Left colon (tissue), 2 donors: ENCODE results near the gene SEPTIN1. TPM values are rescaled to one million over a fixed set of nuclear protein-coding genes. Genes with fewer than 3 reads are reported as not detected.

Source experiments
- ATAC-seq: fragments of 200-7000 bp; cut with Tn5 transposase; one replicate; pipeline ENCODE4 v1.9.1; 2020; ENCODE audit warnings: mild to moderate bottlenecking, moderate library complexity
- DNase-seq, 2 donors: peaks; one replicate each; pipeline ENCODE4 v3.0.0-alpha.2; 2020
- intact Hi-C, 2 donors: fragments of 100-400 bp; cut with DNase I in 1 of 2; cut with micrococcal nuclease in 1 of 2; formaldehyde crosslinking; loops; one replicate each; pipeline versions ENCODE4 v1.11.2 to v1.14.0; 2022; cut with DNase I, micrococcal nuclease
- total RNA-seq, 2 donors: library from RNA; stranded (reverse); fragmentation: NEBNext Ultra II Directional; extraction: Animal tissue kit (Norgen Biotek cat#: 25700); gene quantifications; one replicate each; pipeline ENCODE4 v1.2.1, GENCODE V29; 2021
- donor health status: DM: no; HTN: no; CAD: no.
- donor health status: DM: yes; HTN: yes; CAD: no.

The SEPTIN1 gene
- total RNA-seq, 2 donors from 2014 or later, result 3.6 to 5.7 TPM

GRCh38 chr16:30368122-30368791 lies 14.1 kb downstream of the SEPTIN1 start:
- intact Hi-C loops, result no loop called here
- ATAC-seq, result no peak
- DNase-seq, result peak in 1 of 2 donors; percentile 23

GRCh38 chr16:30367349-30368009 lies 14.9 kb downstream of the SEPTIN1 start:
- ATAC-seq, result no peak
- intact Hi-C loops, result no loop called here
- no peak for DNase-seq

- intact Hi-C loops, result no loop called here
- DNase-seq, result no peak
These were observed 15.8 kb downstream of the SEPTIN1 start for GRCh38 chr16:30366511-30366910.

GRCh38 chr16:30365200-30365599 lies 17.2 kb downstream of the SEPTIN1 start:
- intact Hi-C loops, result no loop called here
- DNase-seq, result no peak
- ATAC-seq, result no peak

More at GRCh38 chr16:30366511-30366910, 15.8 kb downstream of the SEPTIN1 start:
- no peak for ATAC-seq

GRCh38 chr16:30361180-30361579 lies 21.2 kb downstream of the SEPTIN1 start:
- DNase-seq, result no peak
- intact Hi-C loops, result no loop called here
- no peak for ATAC-seq

GRCh38 chr16:30359871-30360170 lies 22.5 kb downstream of the SEPTIN1 start:
- ATAC-seq, result no peak
- no peak for DNase-seq
- intact Hi-C loops, result no loop called here

- intact Hi-C loops, result no loop called here
- DNase-seq (no peak), ATAC-seq (no peak)
These were observed 23.1 kb downstream of the SEPTIN1 start for GRCh38 chr16:30358990-30359870.

- no peak for ATAC-seq
- DNase-seq, result no peak
- intact Hi-C loops, result no loop called here
These were observed 23.8 kb downstream of the SEPTIN1 start for GRCh38 chr16:30358577-30358936.

GRCh38 chr16:30357715-30358576 lies 24.4 kb downstream of the SEPTIN1 start:
- ATAC-seq (no peak), DNase-seq (no peak)
- intact Hi-C loops, result no loop called here

GRCh38 chr16:30357085-30357714 lies 25.2 kb downstream of the SEPTIN1 start:
- intact Hi-C loops, result no loop called here
- ATAC-seq (no peak), DNase-seq (no peak)

- peak in 1 of 2 donors; percentile 50 for DNase-seq
- ATAC-seq, result peak; percentile 6
- intact Hi-C loops, result no loop called here
These were observed 25.8 kb downstream of the SEPTIN1 start for GRCh38 chr16:30356401-30357084.

- ATAC-seq (no peak), DNase-seq (no peak)
- intact Hi-C loops, result no loop called here
These were observed 26.4 kb downstream of the SEPTIN1 start for GRCh38 chr16:30355954-30356308.

GRCh38 chr16:30355144-30355953 lies 27.0 kb downstream of the SEPTIN1 start, which contains the start of gene CD2BP2:
Gene CD2BP2 (minus strand): TSS chr16:30355308. CDS start chr16:30354681, 627 bp downstream.
- DNase-seq (peak; percentile 95 to 98), ATAC-seq (peak; percentile 88)
- intact Hi-C loops, result no loop called here

GRCh38 chr16:30354423-30355143 lies 27.8 kb downstream of the SEPTIN1 start:
- peak in 1 of 2 donors; percentile 46 for DNase-seq

GRCh38 chr16:30353438-30354129 lies 28.8 kb downstream of the SEPTIN1 start:
- ATAC-seq (no peak), DNase-seq (no peak)
- intact Hi-C loops, result no loop called here

More at GRCh38 chr16:30354423-30355143, 27.8 kb downstream of the SEPTIN1 start:
- ATAC-seq, result peak; percentile 32
- intact Hi-C loops, result no loop called here
